ENCODE measurements around the gene IL4R.
"Not testable (repeated sequence)": the region's sequence is repeated elsewhere in the genome, so short reads cannot be mapped to it uniquely, and the experiment has no call there.

IL4R gene

DNA sequence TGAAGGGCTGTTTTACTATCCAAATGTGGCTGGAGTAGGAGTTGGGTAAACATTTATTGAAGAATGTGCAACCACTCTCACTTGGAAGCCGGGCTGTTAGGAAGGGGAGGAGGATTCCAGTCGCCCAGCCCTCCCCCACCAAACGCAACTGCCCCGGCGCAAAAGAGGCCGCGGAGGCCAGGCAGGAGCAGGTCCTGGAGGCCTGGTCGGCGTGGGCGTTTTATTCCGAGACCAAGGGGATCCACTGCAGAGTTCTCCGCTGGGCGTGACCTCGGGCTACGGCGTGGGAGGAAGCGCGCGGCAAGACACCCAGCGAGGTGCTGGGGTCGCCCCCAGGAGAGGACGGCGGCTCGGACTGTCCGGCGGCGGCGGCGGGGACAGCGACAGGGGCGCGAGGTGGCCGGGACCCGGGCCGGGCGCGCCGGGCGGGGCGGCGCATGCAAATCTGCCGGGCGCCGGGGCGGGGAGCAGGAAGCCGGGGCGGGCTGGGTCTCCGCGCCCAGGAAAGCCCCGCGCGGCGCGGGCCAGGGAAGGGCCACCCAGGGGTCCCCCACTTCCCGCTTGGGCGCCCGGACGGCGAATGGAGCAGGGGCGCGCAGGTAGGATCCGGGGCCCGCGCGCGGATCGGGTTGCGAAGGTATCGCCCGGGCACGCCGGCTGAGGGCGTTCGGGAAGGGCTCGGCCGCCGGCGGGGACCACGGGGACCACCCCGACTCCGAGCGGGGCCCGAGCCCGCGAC is at the start of gene IL4R:
Gene IL4R (plus strand): TSS at position 553 of the 739 bp plus-strand sequence. CDS start 26,230 bp downstream, outside the sequence.
- DNase-seq, result peak; percentile 30

DNA sequence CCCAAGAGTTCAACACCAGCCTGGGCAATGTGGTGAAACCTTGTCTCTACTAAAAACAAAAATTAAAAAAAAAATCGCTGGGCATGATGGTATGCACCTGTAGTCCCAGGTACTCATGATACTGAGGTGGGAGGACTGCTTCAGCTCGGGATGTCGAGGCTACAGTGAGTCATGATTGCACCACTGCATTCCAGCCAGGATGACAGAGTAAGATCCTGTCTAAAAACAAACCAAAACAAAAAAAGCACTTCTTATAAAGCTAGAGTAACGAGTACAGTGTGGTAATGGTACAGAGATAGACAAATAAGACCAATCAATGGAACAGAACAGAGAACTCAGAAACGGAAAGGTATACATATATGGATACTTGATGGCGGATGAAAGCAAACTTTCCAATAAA is 49.6 kb upstream of the IL4R start:
- DNase-seq, result no peak

DNA sequence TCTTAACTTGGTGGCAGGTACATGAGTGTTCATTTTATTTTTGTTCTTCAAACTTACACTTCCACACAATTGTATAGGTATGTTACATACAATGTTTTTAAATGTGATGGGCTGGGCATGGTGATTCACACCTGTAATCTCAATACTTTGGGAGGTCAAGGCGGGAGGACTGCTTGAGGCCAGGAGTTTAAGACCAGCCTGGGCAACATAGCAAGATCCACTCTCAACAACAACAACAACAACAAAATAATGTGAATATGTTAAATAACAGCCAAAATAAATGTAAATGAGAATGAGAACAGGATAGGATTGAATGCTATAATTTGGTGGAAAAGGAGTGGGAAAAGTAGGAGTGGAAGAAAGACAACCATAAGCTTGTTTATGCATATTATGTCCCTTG is 47.8 kb upstream of the IL4R start:
- DNase-seq, result no peak

DNA sequence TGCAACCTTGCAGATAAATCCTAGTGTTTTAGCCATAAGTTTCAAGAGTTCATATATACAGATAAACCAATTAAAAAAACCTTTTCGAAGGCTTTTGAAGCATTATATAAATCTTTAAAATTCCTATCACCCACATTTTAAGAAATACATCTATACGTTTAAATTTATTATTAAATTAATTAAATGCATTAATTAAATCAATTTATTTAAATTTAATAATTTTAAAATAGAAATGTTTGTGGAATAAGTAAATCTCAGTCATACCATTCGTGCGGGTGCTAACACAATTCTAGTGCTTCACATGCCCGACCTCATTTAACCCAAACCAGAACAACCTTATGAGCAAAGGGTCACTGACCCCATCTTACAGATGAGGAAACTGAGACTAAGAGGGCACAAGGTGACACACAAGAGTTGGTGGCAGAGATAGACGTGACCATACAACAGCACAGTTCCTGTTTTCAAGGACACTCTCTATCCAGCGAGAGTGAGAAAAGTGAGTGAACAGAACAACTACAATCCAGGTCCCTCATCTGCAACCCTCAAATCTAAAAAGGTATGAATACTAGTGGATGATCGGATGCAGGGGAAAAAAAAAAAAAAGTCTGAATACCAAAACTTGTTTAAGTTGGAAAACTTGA is 46.6 kb upstream of the IL4R start:
- no peak for DNase-seq

DNA sequence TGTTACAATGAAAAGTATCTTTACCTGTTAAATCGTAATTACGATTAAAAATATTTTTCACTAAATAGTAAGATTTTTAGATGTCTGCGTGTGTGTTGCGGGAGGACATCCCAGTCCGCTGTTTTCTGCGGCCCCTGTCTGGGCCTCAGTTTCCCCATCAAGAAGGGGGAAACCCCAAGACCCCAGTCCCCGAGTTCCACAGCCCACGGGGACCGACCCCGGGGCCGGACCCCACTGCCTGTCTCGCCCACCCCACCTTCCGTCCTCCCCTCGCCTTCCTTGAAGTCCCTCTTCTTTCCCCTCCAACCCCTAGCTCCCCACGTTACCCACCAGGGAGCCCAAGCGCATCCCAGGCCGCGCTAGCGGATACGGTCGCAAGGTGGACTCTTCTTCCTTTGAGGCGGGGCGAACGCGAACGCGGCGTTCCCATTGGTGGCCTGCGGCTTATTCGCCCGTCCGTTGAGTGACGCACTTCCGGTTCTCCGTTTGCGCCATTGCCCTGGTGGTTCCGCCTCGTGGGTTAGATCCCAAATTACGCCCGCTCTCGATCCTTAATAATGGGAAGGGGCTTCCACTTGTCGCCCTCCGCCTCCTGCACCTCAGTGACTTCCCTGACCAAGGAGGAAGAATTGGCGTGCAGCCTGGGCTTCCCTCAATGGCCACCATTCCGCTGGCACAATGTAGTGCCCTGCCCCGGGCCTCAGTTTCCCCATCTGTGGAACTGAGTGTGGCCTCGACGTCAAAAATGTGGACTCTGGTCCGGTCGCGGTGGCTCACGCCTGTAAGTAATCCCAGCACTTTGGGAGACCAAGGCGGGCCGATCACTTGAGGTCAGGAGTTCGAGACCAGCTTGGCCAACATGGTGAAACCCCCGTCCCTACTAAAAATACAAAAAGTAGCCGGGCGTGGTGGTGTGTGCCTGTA is 45.1 kb upstream of the IL4R start, which contains the start of gene NSMCE1:
Gene NSMCE1 (minus strand): TSS at position 397 of the 924 bp plus-strand sequence. CDS start 11,202 bp downstream, outside the sequence.
- DNase-seq, result peak; percentile 95

DNA sequence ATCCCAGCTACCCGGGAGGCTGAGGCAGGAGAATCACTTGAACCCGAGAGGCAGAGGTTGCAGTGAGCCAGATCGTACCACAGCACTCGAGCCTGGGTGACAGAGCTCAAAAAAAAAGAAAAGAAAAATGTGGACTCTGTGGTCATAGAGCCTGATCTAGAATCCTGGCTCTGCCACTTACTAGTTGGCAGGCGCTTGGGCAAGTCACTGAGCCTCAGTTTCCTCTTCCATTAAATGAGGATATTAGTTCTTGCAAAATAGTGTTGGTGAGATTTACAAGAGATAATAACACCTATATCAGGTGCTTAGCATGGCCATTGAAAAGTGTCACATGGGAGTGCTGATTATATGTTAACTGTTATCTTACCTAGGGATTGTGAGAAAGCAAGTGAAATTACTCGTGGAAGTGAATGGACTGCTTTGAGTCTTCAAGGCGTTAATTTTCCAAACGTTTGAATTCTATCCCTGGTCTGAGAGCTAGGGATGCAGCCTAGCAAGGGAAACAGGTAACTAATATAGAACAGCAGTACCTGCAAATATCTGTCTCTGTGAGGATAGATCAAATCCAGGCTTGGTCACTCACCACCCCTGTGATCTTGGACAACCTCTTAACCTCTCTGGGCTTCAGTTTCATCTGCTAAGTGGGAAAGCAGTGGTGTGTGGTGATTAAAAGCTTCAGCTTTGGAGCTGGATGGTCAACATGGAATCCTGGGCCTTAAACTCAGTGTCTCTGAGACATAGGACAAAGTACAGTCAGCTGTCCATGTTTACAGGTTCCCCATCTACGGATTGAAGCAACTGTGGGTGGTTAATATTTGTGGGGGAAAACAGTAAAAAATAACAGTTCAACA is 44.2 kb upstream of the IL4R start:
- no peak for DNase-seq

DNA sequence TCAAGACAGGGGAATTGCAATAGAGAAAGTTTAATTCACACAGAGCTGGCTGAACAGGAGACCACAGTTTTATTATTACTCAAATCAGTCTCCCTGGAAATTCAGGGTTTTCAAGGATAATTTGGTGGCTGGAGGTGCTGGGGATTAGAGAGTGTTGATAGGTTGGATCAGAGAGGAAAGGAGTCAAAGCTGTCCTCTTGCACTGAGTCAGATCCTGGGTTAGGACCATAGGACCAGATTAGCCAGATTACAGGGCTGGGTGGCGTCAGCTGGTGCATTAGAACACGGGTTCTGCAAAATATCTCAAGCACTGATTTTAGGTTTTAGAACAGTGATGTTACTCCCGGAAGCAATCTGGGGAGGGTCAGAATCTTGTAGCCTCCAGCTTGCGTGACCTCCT is 43.4 kb upstream of the IL4R start:
- DNase-seq, result no peak

DNA sequence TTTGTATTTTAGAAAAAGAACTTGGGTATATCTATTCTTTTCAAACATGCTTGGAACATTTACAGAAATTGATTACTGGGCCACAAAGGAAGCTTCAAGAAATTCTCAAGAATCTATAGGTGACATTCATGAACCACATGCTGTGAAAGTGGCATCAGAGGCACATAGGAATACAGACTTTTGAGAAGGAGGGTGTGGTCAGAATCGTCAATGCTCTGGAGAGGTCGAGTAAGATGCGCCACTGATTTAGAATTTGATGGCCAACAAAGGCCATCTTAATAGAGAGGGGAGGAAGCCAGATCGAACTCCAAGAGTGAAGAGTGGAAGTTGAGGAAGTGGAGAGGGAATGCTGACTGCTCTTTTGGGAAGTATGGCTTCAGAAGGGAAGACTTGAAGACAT is 41.7 kb upstream of the IL4R start:
- no peak for DNase-seq

DNA sequence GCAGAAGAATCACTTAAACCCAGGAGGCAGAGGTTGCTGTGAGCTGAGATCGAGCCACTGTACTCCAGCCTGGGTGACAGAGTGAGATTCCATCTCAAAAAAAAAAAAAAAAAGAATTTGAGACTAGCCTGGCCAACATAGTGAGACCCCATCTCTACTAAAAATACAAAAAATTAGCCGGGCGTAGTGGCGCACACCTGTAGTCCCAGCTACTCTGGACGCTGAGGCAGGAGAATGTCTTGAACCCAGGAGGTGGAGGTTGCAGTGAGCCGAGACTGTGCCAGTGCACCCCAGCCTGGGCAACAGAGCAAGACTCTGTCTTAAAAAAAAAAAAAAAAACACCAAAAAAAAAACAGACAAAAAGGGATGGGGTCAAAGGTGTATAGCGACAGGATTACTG is 41.1 kb upstream of the IL4R start:
- DNase-seq, result not testable (repeated sequence)

DNA sequence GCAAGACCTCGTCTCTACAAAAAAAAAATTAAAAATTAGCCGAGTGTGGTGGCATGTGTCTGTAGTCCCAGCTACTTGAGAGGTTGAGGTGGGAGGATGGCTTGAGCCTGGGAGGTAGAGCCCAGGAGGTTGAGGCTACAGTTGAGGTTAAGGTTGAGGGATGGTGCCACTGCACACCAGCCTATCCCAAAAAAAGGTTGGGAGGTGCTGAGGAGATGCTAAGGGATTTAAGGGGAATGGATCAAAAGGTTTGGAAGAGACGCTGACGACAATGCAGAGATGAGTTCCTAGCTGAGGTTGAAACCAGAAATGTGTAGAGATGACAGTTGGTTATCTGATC is 40.5 kb upstream of the IL4R start:
- no peak for DNase-seq

DNA sequence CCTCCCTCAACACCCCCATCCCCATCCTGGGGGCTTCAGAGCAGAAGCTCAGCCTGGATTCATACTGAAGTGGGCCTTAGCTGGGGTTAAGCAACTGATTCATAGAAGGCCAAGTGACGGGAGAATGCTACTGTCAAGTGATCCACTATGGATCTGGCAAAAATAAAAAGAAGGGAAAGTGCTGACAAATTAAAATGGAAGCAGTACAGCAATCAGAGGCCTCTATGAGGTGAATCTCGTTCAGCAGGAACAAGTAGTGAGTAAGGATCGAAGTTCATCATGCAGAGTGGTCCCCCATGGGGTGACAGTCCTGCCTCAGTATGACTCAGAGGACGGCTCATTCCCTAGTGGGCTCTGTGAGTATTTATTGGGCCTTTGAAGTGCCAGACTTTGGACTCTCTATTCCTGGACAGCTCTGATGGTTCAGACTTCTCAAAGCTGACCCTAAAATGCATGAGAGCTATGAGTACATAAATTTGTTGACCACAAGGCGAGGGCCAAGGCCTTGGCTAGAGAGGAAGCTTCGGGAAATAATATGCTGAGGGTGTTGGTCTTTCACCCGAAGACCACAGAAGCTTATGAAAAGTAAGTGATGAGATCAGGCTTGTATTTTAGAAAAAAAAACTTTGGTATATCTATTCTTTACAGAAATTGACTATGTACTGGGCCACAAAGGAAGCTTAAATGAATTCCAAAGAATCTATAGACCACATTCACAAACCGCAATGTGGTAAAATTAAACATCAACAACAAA is 39.9 kb upstream of the IL4R start:
- no peak for DNase-seq

DNA sequence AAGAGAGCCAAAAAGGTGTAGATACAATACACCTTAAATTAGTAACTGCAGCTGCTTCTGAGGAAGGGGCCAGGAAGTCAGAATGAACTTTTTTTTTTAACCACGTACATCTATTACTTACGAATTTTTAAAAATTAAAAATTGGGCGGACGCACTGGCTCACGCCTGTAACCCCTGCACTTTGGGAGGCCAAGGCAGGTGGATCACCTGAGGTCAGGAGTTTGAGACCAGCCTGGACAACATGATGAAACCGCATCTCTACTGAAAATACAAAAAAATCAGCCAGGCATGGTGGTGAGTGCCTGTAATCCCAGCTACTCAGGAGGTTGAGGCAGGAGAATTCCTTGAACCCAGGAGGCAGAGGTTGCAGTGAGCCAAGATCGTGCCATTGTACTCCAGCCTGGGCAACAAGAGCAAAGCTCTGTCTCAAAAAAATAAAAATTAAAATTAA is 39.3 kb upstream of the IL4R start:
- DNase-seq, result not testable (repeated sequence)

DNA sequence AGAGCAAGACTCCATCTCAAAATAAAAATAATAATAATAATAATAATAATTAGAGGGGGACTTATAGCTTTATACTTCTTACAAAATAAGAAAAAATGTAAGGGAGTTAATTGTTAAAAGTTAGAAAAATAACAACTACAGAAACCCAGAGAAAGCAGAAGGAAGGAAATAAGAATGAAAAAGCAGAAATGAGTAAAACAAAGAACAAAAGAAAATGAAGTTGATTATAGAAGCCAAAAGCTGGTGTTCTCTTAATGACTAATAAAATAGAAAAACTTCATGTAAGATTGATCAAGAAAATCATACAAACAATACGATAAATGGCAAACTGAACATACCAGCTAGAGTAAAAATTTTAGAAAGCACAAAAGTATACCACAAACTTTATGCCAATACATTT is 38.4 kb upstream of the IL4R start:
- DNase-seq, result no peak

DNA sequence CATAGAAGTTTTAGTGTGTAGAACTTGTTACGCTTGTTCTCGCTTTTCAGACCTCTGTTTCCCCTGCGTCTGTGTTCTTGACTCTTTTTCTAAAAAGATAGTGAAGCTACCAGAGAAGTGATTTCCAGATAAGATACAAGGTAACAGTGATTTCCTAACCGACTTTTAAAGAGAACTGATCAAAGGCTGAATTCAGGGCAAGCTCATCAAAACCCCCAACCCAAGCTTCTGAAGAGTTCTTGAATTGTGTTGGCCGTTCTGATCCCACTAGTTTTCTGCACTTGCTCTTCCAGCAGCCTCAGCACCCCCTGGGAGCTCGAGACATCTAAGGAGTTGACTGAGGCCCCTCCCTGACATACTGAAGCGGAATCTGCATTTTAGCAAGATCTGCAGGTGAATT is 32.5 kb upstream of the IL4R start:
- no peak for DNase-seq

DNA sequence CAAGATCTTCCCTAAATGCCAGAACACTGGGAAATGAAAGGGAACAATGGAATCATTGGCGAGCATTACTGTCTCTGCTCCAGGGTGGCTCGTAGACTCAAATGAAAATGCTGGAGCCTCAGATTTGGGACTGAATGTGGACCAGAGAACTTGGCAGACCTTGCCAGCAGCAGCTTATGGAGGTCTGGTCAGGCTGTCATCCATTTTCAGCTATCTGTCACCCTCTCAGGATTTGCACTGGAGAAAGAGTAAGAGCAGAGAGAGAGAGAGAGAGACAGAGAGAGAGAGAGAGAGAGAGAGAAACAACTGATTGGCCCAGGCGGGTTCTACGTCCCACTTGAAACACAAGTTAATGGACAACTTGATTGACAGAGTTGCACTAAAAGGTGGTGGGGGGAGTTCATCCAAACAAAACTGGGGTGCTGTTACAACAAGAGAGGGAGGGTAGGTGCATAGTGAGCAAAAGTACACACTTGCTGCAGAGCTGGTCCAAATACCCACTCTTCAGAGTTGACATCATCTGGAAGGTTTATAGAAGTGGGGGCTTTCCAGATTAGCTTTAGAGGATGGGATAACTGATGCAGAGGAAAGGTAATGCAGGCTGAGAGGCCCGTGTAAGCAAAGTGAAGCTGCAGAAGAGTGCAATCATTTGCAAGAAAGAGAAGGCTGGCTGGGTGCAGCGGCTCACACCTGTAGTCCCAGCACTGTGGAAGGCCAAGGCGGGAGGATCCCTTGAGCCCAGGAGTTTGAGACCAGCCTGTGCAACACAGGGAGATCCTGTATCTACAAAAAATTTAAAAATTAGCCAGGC is 28.7 kb upstream of the IL4R start:
- no peak for DNase-seq

DNA sequence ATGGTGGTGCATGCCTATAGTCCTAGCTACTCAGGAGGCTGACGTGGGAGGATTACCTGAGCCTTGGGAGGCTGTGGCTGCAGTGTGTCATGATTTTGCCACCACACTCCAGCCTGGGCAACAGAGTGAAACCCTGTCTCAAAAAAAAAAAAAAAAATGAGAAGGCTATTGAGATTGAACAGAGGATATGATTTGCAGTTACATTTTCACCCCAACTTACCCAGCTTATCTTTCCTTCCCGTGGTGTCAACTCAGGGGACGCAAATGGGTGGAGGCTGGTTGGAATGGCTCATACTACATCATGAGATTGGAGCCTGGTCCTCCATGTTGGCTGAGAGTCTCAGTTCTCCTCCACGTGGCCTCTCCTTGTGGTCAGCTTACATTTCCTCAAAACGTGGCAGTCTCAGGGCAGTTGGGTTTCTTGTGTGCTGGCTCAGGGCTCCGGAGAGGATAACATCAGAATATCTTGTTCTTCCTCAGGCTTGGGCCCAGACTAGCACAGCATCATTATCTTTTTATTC is 28.0 kb upstream of the IL4R start:
- no peak for DNase-seq

DNA sequence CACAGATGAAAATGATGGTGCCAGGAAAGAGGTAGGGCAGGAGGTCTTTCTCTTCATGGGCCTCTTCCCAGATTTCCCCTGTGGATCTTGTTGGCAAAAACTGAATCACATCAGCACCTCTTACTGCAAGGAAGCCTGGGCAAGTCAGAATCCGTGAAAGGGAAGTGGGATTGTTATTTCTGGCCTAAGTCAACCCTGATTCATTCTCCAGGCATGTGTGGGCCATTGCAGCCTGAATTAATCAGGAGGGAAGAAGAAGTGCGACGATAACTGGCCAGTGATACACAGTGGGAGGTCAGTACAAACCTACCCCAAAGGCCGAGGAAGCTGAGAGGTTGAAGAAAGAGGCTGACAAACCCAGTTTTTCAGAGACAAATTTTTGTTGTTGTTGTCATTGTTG is 27.3 kb upstream of the IL4R start:
- DNase-seq, result no peak

DNA sequence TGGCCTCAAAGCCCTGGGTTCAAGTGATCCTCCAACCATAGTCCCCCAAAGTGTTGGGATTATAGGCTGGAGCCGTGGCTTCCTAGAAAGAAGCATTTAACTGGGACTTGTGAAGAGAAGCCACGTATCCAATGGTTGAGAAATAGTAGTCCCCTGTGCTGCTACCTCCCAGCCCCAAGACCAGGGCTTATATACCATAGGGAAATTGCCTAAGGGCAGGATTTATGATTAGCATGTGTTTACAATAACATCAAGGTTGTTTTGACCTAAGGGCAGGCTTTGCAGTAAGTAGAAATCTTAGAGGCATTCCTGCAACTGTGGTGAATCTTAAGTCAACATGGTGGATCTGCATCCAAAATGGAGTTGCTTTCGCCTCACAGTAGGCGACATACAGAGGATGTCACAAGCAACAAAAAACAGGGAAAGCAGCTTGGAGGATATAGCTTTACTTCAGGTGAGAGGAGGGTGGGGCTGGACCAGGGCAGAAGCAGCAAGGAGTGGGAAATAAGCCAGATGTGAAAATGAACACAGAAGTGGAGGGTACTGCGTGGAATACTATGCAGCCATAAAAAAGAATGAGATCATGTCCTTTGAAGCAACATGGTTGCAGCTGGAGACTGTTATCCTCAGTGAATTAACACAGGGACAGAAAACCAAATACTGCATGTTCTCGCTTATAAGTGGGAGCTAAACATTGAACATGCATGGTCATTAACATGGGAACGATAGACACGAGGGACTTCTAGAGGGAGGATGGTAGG is 26.5 kb upstream of the IL4R start:
- DNase-seq, result no peak

DNA sequence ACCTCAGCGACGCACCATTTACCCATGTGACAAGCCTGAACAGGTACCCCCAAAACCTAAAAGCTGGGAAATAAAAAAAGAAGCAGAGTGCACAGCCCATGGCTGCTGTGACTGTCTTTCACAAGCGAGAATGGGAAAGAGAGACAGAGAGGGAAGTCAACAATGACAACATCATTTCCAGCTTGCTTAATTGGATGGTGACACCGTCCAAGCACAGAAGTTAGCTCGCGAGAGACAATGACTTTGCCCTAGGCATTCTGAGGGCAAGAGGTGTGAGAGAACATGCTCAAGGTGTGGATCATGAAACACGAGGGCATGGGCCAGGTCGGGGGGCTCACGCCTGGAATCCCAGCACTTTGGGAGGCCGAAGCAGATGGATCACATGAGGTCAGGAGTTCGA is 25.9 kb upstream of the IL4R start:
- DNase-seq, result no peak

DNA sequence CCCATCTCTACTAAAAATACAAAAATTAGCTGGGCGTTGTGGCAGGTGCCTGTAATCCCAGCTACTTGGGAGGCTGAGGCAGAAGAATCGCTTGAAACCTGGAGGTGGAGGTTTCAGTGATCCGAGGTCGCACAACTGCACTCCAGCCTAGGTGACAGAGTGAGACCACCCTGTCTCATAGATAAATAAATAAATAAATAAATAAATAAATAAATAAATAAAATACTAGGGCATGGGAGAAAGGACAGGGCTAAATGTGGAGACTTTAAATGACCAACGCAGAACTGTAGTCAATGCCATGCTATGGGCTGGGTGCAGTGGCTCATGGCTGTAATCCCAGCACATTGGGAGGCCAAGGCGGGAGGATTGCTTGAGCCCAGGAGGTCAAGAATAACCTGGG is 25.5 kb upstream of the IL4R start:
- not testable (repeated sequence) for DNase-seq
